Common myeloid progenitor, CD34-positive (primary cell): ENCODE results near the gene CALY.

Experiments
- CTCF ChIA-PET: fragments of 350-600 bp; sonication (Branson Sonifier 250); formaldehyde crosslinking; loops from one replicate; lab custom pipeline; 2021; ENCODE audit warnings: antibody characterized with exemption; lab: Charles Lee
- POLR2A ChIA-PET: fragments of 350-600 bp; sonication (Branson Sonifier 250); formaldehyde crosslinking; loops from one replicate; lab custom pipeline; 2021; ENCODE audit warnings: antibody characterized with exemption; lab: Charles Lee
- DNase-seq, 3 donors: peaks; one replicate each; pipeline versions ENCODE4 v3.0.0 to v3.0.0-alpha.2; 2013
- H3K27ac ChIP-seq, 2 experiments: 1 replicate in 1 of 2; 2 replicates in 1 of 2; pipeline ENCODE4 v1.7.0; 2013; ENCODE audit warnings: inconsistent platforms in 2 of 2, low read length in 2 of 2, mild to moderate bottlenecking in 2 of 2, low read depth in 1 of 2, moderate library complexity in 1 of 2; ENCODE audit not compliant: severe bottlenecking in 2 of 2, insufficient read depth in 1 of 2, poor library complexity in 1 of 2
- H3K27me3 ChIP-seq, 5 experiments: replicated peaks in 2 of 5; 1 replicate in 3 of 5; 2 replicates in 2 of 5; pipeline versions ENCODE4 v1.6.1 to v1.7.0; 2013; ENCODE audit warnings: low read length in 4 of 5, mild to moderate bottlenecking in 2 of 5, moderate library complexity in 2 of 5, inconsistent platforms in 1 of 5; ENCODE audit not compliant: insufficient read depth in 5 of 5, control insufficient read depth in 4 of 5
- H3K36me3 ChIP-seq, 4 experiments: 1 replicate in 2 of 4; 2 replicates in 2 of 4; pipeline versions ENCODE4 v1.6.1 to v1.7.0; 2013; ENCODE audit warnings: low read length in 3 of 4, control low read depth in 1 of 4, mild to moderate bottlenecking in 1 of 4; ENCODE audit not compliant: control insufficient read depth in 4 of 4, insufficient read depth in 4 of 4
- H3K4me1 ChIP-seq, 4 experiments: 1 replicate in 3 of 4; 2 replicates in 1 of 4; pipeline versions ENCODE4 v1.6.1 to v1.7.1; 2013; ENCODE audit warnings: low read length in 3 of 4, mild to moderate bottlenecking in 3 of 4, control low read depth in 1 of 4, inconsistent platforms in 1 of 4, moderate library complexity in 1 of 4; ENCODE audit not compliant: control insufficient read depth in 4 of 4, insufficient read depth in 4 of 4; ENCODE audit errors: control extremely low read depth in 1 of 4
- H3K4me3 ChIP-seq, 7 experiments: 1 replicate in 4 of 7; 2 replicates in 3 of 7; pipeline versions ENCODE4 v1.5.1 to v1.7.0; 2013; ENCODE audit warnings: mild to moderate bottlenecking in 7 of 7, low read length in 6 of 7, moderate library complexity in 6 of 7, inconsistent platforms in 2 of 7, low read depth in 2 of 7, control low read depth in 1 of 7; ENCODE audit not compliant: insufficient read depth in 4 of 7, control insufficient read depth in 1 of 7; ENCODE audit errors: extremely low read depth in 1 of 7
- H3K9me3 ChIP-seq, 5 experiments: 1 replicate in 4 of 5; 2 replicates in 1 of 5; pipeline versions ENCODE4 v1.6.1 to v1.7.1; 2013; ENCODE audit warnings: low read length in 4 of 5, mild to moderate bottlenecking in 2 of 5, inconsistent platforms in 1 of 5, low read depth in 1 of 5, moderate library complexity in 1 of 5; ENCODE audit not compliant: control insufficient read depth in 4 of 5, insufficient read depth in 2 of 5; ENCODE audit errors: control extremely low read depth in 1 of 5
- WGBS: methylation state at CpG from one replicate; pipeline ENCODE4 v1.1.5; 2013; ENCODE audit not compliant: insufficient coverage; 5-methylcytosine and 5-hydroxymethylcytosine counted together

CALY gene

GRCh38 chr10:133350950-133351329, 14.2 kb upstream of the CALY start:
- ChIA-PET POLR2A (no interaction called here), CTCF (no interaction called here)
- H3K4me3 ChIP-seq = no peak overlapping the region
- H3K4me1 ChIP-seq = peaks cover 0 to under 1% (median 0%) of the 10 kb centered on the region in 4 experiments
- DNase-seq = no peak
- H3K9me3 ChIP-seq = no peaks in the 10 kb centered on the region
- peaks cover 0 to 45% (median 7%) of the 10 kb centered on the region in 5 experiments for H3K27me3 ChIP-seq
- 72% methylated on average over 11 of the region's 13 CpGs for WGBS
- no peak overlapping the region for H3K27ac ChIP-seq
- no peaks in the 10 kb centered on the region for H3K36me3 ChIP-seq

GRCh38 chr10:133350283-133350949, 13.7 kb upstream of the CALY start:
- ChIA-PET CTCF (no interaction called here), POLR2A (no interaction called here)
- no peak overlapping the region for H3K27ac ChIP-seq
- H3K4me1 ChIP-seq = no peaks in the 10 kb centered on the region
- 88% methylated on average over 9 of the region's 12 CpGs for WGBS
- no peak overlapping the region for H3K4me3 ChIP-seq
- H3K9me3 ChIP-seq = peaks cover 0 to 2% (median 0%) of the 10 kb centered on the region in 5 experiments
- DNase-seq = no peak
- no peaks in the 10 kb centered on the region for H3K36me3 ChIP-seq
- H3K27me3 ChIP-seq = peaks cover 0 to 50% (median 7%) of the 10 kb centered on the region in 5 experiments

GRCh38 chr10:133349577-133350011, 12.9 kb upstream of the CALY start:
- 83% methylated on average over 5 of the region's 9 CpGs for WGBS
- H3K27me3 ChIP-seq = peaks cover 0 to 59% (median 8%) of the 10 kb centered on the region in 5 experiments
- peaks cover 0 to 7% (median 0%) of the 10 kb centered on the region in 5 experiments for H3K9me3 ChIP-seq
- ChIA-PET POLR2A (no interaction called here), CTCF (no interaction called here)
- H3K36me3 ChIP-seq = no peaks in the 10 kb centered on the region
- no peak overlapping the region for H3K27ac ChIP-seq
- no peaks in the 10 kb centered on the region for H3K4me1 ChIP-seq
- no peak for DNase-seq
- H3K4me3 ChIP-seq = no peak overlapping the region

GRCh38 chr10:133349160-133349568, 12.5 kb upstream of the CALY start:
- Histone ChIP-seq H3K4me3 (no peak overlapping the region), H3K27me3 (peaks cover 0 to 63% (median 12%) of the 10 kb centered on the region in 5 experiments), H3K4me1 (no peaks in the 10 kb centered on the region), H3K9me3 (peaks cover 0 to 8% (median 0%) of the 10 kb centered on the region in 5 experiments), H3K27ac (no peak overlapping the region), H3K36me3 (no peaks in the 10 kb centered on the region)
- ChIA-PET CTCF (no interaction called here), POLR2A (no interaction called here)
- 100% methylated on average over 4 of the region's 8 CpGs for WGBS
- DNase-seq = no peak

- Histone ChIP-seq H3K27me3 (peaks cover 0 to 72% (median 12%) of the 10 kb centered on the region in 5 experiments), H3K4me1 (peaks cover 0 to 5% (median 0%) of the 10 kb centered on the region in 4 experiments), H3K27ac (no peak overlapping the region), H3K9me3 (peaks cover 0 to 8% (median 0%) of the 10 kb centered on the region in 5 experiments), H3K4me3 (no peak overlapping the region), H3K36me3 (no peaks in the 10 kb centered on the region)
- ChIA-PET CTCF (interaction anchor here (1.0 to 1.1 kb wide), 2 partner anchors 18 to 19 kb away, joined by 3 to 4 read pairs; no protein-coding TSS in a partner anchor), POLR2A (no interaction called here)
- no peak for DNase-seq
- 81% methylated on average over 12 of the region's 16 CpGs for WGBS
Measured at GRCh38 chr10:133347710-133348517, 11.2 kb upstream of the CALY start.

- Histone ChIP-seq H3K27me3 (peaks cover 0 to 82% (median 10%) of the 10 kb centered on the region in 5 experiments), H3K36me3 (no peaks in the 10 kb centered on the region), H3K27ac (no peak overlapping the region), H3K4me3 (no peak overlapping the region), H3K9me3 (peaks cover 0 to 8% (median 0%) of the 10 kb centered on the region in 5 experiments), H3K4me1 (peaks cover 0 to 5% (median 0%) of the 10 kb centered on the region in 4 experiments)
- DNase-seq = no peak
- 52% methylated on average over 10 of the region's 11 CpGs for WGBS
- POLR2A ChIA-PET = interaction anchor here (0.6 kb wide), 1 partner anchor 27 kb away, joined by 3 read pairs; the partner anchor contains the start of gene ECHS1
- CTCF ChIA-PET = interaction anchor here (0.7 to 1.2 kb wide), 6 partner anchors 9 to 42 kb away, joined by 3 to 4 read pairs (median 3); no protein-coding TSS in a partner anchor
Measured at GRCh38 chr10:133346413-133346812, 9.7 kb upstream of the CALY start.
